ENCODE data around the gene PHPT1.

PHPT1 gene

DNA sequence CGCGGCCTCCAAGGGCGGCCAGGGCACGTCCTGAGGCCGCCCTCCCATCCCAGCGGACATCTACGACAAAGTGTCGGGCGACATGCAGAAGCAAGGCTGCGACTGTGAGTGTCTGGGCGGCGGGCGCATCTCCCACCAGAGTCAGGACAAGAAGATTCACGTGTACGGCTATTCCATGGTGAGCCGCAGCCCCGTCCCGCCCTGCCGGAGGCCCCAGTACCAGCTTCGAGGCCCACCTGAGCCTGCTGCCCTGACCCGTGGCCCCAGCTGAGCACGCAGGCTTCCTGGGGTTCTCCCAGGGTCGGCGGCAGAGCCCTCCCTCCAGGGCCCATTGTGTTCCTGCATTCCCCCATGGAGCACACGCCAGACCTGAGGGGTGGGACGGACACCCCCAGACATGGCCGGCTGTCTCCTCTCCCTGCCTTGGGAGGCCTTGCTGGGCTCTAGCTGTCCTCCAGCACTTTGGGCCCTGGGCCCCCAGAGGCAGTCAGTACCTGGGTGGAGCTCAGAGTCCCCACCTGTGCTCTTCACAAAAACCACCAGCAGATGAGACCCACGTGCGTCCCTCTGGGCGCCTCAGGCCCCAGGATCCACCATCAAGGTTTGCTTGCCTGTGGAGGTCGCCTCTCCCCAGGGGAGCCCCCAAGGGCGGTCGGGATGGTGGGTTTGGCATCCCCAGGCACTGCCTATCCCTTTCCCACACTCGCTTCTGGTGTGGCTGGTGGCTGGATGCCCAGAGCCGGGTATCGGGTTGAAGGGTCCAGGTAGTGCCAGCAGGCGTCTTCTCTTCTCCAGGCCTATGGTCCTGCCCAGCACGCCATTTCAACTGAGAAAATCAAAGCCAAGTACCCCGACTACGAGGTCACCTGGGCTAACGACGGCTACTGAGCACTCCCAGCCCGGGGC, 1.0 kb downstream of the PHPT1 start:
- no peak for DNase-seq

- no peak for DNase-seq
Measured at GRCh38 chr9:136850866-136851775, 1.9 kb downstream of the PHPT1 start.

DNA sequence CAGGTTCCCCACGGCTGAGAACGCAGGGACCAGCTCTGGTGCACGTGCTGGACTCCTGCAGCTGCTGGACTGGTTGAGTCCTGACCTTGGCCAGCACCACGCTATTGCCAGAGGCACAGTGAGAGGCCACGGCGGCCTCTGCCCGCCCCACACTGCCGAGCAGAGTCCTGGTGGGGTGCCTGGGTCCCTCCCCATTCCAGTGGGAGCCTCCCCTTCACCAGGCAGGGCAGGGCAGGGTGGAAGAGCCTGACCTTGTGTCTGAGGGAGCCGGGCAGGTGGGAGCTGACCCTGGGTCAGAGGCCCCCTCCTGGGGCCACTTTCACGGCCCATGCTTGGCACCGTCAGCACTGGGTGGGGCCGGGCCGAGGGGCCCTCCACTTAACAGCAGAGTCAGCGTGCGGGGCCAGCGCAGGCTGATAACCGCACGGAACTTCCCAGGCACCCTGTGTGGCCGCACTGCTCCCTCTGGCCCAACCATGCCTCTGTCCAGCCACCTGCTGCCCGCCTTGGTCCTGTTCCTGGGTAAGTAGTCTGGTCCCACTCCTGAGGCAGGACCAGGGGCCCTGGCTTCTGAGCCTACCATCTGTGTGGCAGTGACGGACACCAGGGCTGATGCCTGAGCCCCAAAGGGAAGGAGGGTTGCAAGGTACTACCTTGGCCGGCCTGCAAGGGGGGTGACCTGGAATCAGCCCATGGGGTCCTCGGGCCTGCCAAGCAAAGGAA, 2.9 kb downstream of the PHPT1 start, which contains the start of gene MAMDC4:
Gene MAMDC4 (plus strand): TSS at position 406 of the 723 bp plus-strand sequence. CDS start 71 bp downstream, at position 477.
- no peak for DNase-seq

DNA sequence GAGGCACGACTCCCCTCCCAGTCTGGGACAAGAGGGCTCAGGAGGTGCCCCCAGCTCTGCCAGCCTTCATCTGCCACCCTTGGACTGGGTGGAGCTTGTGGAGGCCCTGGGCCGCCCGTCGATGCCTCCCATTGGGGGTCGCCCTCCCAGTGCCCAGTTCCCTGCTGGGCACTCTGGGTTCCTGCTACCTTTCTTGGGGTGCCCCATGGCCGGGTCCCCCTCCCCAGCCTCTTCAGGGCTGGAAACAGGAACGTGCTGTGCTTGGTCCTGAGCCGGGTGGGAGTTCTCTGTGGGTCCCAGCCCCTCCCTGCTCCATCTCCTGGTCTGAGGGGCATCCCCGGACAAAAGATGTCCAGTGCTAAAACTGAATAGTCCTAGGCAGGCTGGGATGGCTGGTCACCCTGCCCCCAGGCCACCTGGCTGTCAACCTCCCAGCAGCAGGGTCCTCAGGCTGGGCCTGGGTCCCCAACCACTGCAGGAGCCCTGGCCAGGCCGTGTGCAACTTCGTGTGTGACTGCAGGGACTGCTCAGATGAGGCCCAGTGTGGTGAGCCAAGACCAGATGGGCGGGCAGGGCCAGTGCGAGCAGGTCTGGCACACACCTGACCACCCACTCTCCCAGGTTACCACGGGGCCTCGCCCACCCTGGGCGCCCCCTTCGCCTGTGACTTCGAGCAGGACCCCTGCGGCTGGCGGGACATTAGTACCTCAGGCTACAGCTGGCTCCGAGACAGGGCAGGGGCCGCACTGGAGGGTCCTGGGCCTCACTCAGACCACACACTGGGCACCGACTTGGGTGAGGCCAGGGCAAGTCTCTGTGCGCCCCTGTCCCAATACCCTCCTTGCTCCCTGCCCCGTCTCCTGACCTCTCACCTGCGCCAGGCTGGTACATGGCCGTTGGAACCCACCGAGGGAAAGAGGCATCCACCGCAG, 3.7 kb downstream of the PHPT1 start:
- DNase-seq: no peak

- no peak for DNase-seq
Measured at GRCh38 chr9:136853596-136854112, 4.4 kb downstream of the PHPT1 start.

DNA sequence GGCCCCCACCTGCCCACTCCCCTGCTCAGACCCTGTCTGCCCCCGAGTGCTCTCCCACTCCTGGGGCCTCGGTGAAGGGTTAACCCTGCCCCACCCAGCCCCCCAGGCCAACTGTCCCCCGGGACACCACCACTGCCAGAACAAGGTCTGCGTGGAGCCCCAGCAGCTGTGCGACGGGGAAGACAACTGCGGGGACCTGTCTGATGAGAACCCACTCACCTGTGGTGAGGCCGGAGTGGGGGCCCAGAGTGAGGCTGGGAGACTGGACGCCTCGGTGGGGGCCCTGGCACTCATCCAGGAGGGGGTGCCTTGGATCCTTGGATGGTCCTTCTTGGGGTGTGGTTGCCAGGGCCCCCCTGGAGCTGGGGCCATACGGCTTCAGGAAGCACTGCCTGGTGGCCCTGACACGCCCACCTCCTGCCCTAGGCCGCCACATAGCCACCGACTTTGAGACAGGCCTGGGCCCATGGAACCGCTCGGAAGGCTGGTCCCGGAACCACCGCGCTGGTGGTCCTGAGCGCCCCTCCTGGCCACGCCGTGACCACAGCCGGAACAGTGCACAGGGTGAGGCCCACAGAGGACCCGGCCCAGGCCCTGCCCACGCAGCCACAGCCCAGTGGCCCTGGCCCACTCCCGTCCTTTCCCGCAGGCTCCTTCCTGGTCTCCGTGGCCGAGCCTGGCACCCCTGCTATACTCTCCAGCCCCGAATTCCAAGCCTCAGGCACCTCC, 5.1 kb downstream of the PHPT1 start:
- DNase-seq: no peak

DNA sequence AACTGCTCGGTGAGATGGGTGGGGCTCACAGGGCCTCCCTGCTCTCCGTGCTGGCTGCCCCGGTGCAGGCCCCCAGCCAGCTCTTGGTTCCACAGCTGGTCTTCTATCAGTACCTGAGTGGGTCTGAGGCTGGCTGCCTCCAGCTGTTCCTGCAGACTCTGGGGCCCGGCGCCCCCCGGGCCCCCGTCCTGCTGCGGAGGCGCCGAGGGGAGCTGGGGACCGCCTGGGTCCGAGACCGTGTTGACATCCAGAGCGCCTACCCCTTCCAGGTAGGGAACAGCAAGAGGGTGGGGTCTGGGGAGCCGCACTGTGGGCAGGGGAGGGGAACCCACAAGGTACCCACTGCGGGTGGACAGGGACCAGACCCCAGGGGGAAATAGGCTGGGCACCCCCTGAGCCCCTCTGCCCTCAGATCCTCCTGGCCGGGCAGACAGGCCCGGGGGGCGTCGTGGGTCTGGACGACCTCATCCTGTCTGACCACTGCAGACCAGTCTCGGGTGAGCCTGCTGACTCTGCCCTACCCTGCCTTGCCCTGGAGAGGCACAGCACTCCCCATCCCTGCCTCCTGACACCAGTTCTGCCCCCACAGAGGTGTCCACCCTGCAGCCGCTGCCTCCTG, 5.7 kb downstream of the PHPT1 start:
- no peak for DNase-seq

GRCh38 chr9:136855461-136856078, 6.4 kb downstream of the PHPT1 start:
- DNase-seq: no peak

DNA sequence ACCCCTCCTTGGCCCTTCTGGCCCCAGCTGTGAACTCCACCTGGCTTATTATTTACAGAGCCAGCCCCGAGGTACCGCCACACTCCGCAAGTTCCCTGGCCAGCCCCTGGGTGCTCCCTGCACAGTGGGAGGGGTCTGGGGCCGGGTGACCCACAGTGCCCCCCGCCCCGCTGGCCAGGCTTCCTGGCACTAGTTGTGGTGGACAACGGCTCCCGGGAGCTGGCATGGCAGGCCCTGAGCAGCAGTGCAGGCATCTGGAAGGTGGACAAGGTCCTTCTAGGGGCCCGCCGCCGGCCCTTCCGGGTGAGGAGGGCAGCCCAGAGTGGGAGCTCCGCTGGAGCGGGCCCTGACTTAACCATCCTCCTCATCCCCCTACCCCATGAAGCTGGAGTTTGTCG, 6.9 kb downstream of the PHPT1 start:
- no peak for DNase-seq

DNA sequence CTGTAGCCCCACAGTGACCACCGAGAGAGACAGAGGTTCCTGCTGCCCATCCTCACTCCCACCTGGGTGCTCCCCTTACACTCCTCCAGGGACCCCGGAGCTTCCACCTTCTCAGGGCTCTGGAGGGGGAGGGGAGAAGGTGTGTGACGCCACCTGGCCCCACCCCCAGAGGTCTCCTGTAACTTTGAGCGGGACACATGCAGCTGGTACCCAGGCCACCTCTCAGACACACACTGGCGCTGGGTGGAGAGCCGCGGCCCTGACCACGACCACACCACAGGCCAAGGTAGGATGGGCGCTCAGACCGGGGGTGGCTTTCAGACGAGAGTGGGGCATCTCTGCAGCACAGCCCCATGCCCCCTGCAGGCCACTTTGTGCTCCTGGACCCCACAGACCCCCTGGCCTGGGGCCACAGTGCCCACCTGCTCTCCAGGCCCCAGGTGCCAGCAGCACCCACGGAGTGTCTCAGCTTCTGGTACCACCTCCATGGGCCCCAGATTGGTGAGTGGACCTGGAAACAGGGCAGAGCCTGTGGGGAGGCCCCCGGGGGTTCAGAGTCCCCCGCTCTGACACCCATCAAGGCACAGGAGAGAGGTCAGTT, 7.4 kb downstream of the PHPT1 start:
- DNase-seq: no peak

- no peak for DNase-seq
Measured at GRCh38 chr9:136857166-136857565, 8.0 kb downstream of the PHPT1 start.

- no peak for DNase-seq
Measured at GRCh38 chr9:136857581-136858412, 8.6 kb downstream of the PHPT1 start.

GRCh38 chr9:136858452-136858843, 9.2 kb downstream of the PHPT1 start:
- DNase-seq: no peak

- DNase-seq: no peak
Measured at GRCh38 chr9:136858844-136859757, 9.9 kb downstream of the PHPT1 start.

DNA sequence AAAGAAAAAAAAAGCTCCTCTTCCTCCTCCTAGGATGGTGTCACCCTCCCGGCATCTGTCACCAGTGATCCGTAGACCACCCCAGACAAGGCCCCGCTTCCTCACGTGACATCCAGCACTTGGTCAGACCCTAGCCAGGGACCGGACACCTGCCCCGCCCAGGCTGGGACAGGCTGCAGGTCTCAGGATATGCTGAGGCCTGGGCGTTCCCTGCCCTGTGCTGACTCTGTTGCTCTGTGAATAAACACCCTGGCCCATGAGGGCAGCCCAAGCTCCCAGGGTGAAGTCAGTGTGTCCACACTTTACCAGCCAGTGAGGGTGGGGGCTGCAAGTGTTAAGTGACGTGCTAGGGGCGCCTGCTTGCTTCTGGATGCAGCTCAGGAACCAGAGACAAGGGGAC, 11.3 kb downstream of the PHPT1 start:
- DNase-seq: no peak

- DNase-seq: no peak
Measured at GRCh38 chr9:136860933-136861873, 12.0 kb downstream of the PHPT1 start.

Measured in inflammatory macrophage treated with lipopolysaccharide for 1 hour (primary cell).